Colonic mucosa (tissue), 4 donors: ENCODE results near the gene TEPSIN. TPM values are rescaled to one million over a fixed set of nuclear protein-coding genes. Genes with fewer than 3 reads are reported as not detected.

Experiments
- DNase-seq: peaks from one replicate; pipeline ENCODE4 v3.0.0-alpha.2; 2020
- H3K27ac ChIP-seq: fragments of 200-600 bp; one replicate; pipeline ENCODE4 v1.8.0; 2021
- H3K27me3 ChIP-seq: fragments of 200-600 bp; one replicate; pipeline ENCODE4 v1.8.0; 2021
- H3K36me3 ChIP-seq: fragments of 200-600 bp; one replicate; pipeline ENCODE4 v1.8.0; 2021
- H3K4me1 ChIP-seq: fragments of 200-600 bp; one replicate; pipeline ENCODE4 v1.8.0; 2021; ENCODE audit warnings: mild to moderate bottlenecking
- H3K4me3 ChIP-seq: fragments of 200-600 bp; one replicate; pipeline ENCODE4 v1.8.0; 2021
- H3K9ac ChIP-seq, 2 donors: one replicate each; pipeline ENCODE4 v1.7.0; 2013; ENCODE audit warnings: control low read depth in 2 of 2, low read depth in 2 of 2, low read length in 2 of 2
- H3K9me3 ChIP-seq: fragments of 200-600 bp; one replicate; pipeline ENCODE4 v1.8.0; 2021
- intact Hi-C: fragments of 100-400 bp; cut with DNase I; formaldehyde crosslinking; loops from one replicate; pipeline ENCODE4 v1.14.1; 2022
- total RNA-seq, 2 donors: library from RNA; stranded (reverse); fragmentation: NEBNext Ultra II Directional in 1 of 2; extraction: Animal tissue kit (Norgen Biotek cat#: 25700) in 1 of 2; gene quantifications; one replicate each; pipeline ENCODE4 v1.2.1, GENCODE V29; 2021
- TF ChIP-seq, protein P1 (sequence below): fragments of 200-600 bp; IDR thresholded peaks from one replicate; pipeline ENCODE4 v1.8.0; 2022; ENCODE audit warnings: antibody characterized with exemption, mild to moderate bottlenecking
- donor health status: healthy.
- donor health status: DM: no; HTN: no; CAD: no.
- donor health status: DM: no; HTN: no; CAD: no.

The TEPSIN gene
- total RNA-seq, 2 donors from 2014 or later: 29.3 to 46.7 TPM

DNA sequence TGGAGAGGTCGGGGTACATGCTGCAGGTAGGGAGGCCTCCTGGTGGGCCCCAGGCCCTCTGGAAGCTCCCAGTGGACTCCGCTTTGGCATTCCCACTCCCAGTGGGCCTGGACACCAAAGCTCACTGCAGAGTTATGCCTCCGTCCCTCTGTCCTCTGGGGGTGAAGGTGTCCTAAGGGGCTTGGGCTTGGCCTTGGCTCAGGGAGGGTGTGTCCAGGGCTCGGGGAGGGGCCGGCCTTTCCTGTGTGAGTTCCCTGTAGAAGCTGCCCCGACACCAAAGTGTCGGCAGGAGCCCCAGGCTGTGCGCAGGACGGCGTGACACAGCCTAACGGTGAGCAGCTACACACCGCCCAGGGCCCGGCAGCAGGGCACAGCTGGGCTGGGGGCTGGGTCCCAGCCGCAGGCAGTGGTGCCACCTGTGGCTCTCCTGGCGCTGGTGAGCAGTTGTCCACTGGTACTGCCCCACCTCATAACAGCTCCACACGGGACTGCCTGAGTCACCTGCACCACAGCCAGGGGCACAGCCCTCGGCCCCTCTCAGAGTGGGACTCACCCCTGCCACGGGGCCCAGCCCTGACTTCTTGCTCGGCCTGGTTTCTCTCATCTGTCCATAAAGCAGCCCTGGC lies 6.1 kb downstream of the TEPSIN start:
- no peaks in the 10 kb centered on the region for H3K36me3 ChIP-seq
- intact Hi-C loops: no loop called here
- no peak for DNase-seq
- H3K4me1 ChIP-seq: peaks cover 4% of the 10 kb centered on the region
- H3K9ac ChIP-seq: no peak overlapping the region
- no peak overlapping the region for H3K27ac ChIP-seq
- no peak overlapping the region for H3K4me3 ChIP-seq
- H3K9me3 ChIP-seq: no peaks in the 10 kb centered on the region
- H3K27me3 ChIP-seq: no peaks in the 10 kb centered on the region
- TF ChIP-seq, protein P1, sequence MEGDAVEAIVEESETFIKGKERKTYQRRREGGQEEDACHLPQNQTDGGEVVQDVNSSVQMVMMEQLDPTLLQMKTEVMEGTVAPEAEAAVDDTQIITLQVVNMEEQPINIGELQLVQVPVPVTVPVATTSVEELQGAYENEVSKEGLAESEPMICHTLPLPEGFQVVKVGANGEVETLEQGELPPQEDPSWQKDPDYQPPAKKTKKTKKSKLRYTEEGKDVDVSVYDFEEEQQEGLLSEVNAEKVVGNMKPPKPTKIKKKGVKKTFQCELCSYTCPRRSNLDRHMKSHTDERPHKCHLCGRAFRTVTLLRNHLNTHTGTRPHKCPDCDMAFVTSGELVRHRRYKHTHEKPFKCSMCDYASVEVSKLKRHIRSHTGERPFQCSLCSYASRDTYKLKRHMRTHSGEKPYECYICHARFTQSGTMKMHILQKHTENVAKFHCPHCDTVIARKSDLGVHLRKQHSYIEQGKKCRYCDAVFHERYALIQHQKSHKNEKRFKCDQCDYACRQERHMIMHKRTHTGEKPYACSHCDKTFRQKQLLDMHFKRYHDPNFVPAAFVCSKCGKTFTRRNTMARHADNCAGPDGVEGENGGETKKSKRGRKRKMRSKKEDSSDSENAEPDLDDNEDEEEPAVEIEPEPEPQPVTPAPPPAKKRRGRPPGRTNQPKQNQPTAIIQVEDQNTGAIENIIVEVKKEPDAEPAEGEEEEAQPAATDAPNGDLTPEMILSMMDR: no peak

DNA sequence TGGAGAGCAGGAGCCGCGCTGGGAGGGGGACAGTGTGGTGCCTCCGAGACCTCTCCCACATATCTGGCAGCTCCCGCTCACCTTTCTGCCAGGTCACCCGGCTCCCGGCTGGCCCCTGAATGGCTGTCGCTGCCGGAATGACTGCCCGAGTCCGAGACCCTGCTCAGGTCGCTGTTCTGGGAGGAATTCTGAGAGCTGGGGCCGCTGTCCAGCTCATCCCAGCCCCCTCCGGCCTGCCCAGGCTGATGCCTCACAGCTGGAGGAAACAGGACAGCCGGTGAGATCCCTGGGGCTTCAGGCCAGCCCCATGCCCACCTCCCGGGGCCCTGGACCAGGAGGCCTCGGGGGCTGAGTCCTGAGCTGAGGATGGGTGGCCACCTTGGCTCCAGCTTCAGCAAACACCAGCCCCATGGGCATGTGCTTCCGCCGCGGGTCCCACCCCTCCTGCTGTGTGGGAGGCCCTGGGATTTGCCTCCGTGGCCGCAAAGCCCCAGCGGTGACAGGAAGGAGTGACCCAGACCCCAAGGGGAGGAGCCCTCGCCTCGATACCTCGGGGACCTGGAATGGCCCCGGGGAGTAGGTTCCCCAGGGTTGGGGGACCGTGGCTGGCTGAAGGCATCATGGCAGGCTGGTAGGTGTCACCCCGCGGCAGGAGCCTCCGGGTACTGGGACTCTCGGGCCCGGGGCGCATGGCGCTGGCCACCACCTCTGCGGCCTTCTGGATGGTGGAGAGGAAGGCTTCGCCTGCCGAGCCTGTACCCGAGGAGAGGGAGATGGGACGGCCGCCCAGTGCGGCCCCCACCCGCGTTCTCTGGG lies 6.9 kb downstream of the TEPSIN start:
- Histone ChIP-seq H3K27me3 (no peaks in the 10 kb centered on the region), H3K9me3 (no peaks in the 10 kb centered on the region), H3K27ac (no peak overlapping the region), H3K4me1 (no peaks in the 10 kb centered on the region), H3K4me3 (no peak overlapping the region), H3K9ac (no peak overlapping the region), H3K36me3 (no peaks in the 10 kb centered on the region)
- DNase-seq: no peak
- TF ChIP-seq, protein P1: no peak
- intact Hi-C loops: no loop called here

DNA sequence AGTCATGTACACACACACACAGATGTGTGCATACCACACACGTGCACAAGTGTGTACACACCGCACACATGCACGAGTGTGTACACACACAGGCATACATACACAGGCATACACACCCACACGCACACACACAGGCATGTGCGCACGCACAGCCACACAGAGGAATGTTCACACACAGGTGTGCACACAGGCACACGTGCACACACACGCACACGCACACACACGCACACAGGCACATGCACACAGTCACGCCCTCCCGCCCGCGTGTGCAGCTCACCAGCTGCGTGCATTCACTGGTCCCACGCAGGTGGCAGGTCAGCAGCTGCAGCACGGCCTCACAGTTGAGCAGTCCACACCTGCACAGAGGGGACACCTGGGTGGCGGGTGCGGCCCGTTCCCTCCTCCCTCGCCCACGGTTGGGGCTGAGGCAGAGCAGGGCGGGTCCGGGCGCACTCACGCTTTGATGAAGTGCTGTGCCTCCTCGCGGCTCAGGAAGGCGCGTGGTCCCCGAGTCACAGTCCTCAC lies 7.7 kb downstream of the TEPSIN start:
- intact Hi-C loops: no loop called here
- Histone ChIP-seq H3K9me3 (no peaks in the 10 kb centered on the region), H3K4me1 (no peaks in the 10 kb centered on the region), H3K36me3 (no peaks in the 10 kb centered on the region), H3K4me3 (no peak overlapping the region), H3K27me3 (no peaks in the 10 kb centered on the region), H3K27ac (no peak overlapping the region), H3K9ac (no peak overlapping the region)
- no peak for DNase-seq
- TF ChIP-seq, protein P1: no peak

DNA sequence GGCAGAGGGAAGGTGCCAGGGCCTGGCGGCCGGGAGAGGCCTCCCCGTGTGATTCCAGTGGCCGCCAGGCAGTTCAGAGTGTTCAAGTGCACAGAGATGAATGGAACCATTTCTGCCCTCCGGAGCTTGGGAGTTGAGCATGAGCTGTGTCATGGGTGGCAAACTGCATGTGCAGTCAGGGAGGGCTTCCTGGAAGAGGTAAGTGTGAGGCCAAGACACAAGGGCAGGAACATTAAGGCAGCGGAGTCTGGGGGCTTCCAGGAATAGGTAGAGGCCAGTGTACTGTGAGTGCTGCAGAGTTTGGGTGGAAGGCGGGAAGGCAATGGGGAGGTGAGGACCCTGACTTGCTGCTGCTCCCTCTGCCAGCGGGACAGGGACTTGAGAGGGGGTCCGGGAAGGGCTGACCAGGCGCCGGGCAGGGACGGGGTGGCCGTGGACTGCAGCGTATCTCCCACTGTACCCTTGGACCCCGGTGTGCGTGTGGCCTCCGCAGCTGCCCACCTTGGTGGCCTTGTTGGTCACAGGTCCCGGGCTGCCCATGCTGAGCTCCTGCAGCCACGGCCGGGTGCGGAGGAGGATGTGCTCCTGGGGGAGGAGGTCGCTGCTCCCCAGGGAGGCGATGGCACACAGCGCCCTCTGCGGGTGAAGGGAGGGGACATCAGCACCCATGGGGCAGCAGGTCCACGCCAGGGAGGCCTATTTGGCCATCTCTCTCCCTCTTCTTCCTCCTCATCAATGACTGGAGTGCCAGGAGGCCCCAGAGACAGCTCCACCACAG lies 8.6 kb downstream of the TEPSIN start:
- intact Hi-C loops: no loop called here
- H3K27me3 ChIP-seq: no peaks in the 10 kb centered on the region
- no peak overlapping the region for H3K9ac ChIP-seq
- no peaks in the 10 kb centered on the region for H3K4me1 ChIP-seq
- TF ChIP-seq, protein P1: no peak
- H3K27ac ChIP-seq: no peak overlapping the region
- H3K9me3 ChIP-seq: no peaks in the 10 kb centered on the region
- no peak overlapping the region for H3K4me3 ChIP-seq
- H3K36me3 ChIP-seq: no peaks in the 10 kb centered on the region
- DNase-seq: no peak

DNA sequence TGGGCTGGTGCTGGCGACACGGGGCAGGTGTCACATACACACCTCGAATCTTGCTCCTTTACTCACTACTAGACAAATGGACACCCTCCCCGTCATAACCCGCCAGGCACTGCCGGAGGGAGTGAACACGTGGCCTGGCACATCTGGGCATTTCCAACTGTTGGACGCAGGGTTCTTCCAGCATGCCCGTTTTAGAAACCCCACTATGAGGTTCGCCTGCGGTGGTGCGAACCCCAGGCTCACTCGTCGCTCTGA lies 9.3 kb downstream of the TEPSIN start:
- Histone ChIP-seq H3K9me3 (no peaks in the 10 kb centered on the region), H3K36me3 (no peaks in the 10 kb centered on the region), H3K4me1 (no peaks in the 10 kb centered on the region), H3K27ac (no peak overlapping the region), H3K9ac (no peak overlapping the region), H3K27me3 (no peaks in the 10 kb centered on the region), H3K4me3 (no peak overlapping the region)
- no peak for DNase-seq
- intact Hi-C loops: no loop called here
- TF ChIP-seq, protein P1: no peak
